ENCODE results near the gene FTCD. TPM values are rescaled to one million over a fixed set of nuclear protein-coding genes. Genes with fewer than 3 reads are reported as not detected.

Gene FTCD
- total RNA-seq, 1 donor from 2014 or later = 8.8 TPM

- peak overlapping the region; percentile 64 for H3K27ac Mint-ChIP-seq
- no peak overlapping the region for H3K4me3 Mint-ChIP-seq
- no peak for TF ChIP-seq CTCF (IDR thresholded peaks at IDR 0.05; ENCODE audit: unreplicated experiment)
- no peak for DNase-seq (ENCODE audit: low spot score in 2 of 2, unreplicated experiment in 2 of 2)
- peaks cover 3% of the 10 kb centered on the region for H3K36me3 Mint-ChIP-seq
- peaks cover 3% of the 10 kb centered on the region for H3K4me1 Mint-ChIP-seq
- peaks cover 21% of the 10 kb centered on the region for H3K9me3 Mint-ChIP-seq
- peaks cover 3% of the 10 kb centered on the region for H3K27me3 Mint-ChIP-seq (ENCODE audit: low read depth)
These were observed 62.3 kb downstream of the FTCD start for GRCh38 chr21:46092811-46093667.

GRCh38 chr21:46092026-46092764 lies 63.2 kb downstream of the FTCD start:
- Mint-ChIP-seq H3K4me1 (peaks cover 3% of the 10 kb centered on the region), H3K36me3 (peaks cover 3% of the 10 kb centered on the region), H3K9me3 (peaks cover 22% of the 10 kb centered on the region), H3K27me3 (ENCODE audit: low read depth) (peaks cover 3% of the 10 kb centered on the region), H3K27ac (peak overlapping the region; percentile 64), H3K4me3 (no peak overlapping the region)
- no peak for DNase-seq (ENCODE audit: low spot score in 2 of 2, unreplicated experiment in 2 of 2)
- TF ChIP-seq CTCF (IDR thresholded peaks at IDR 0.05; ENCODE audit: unreplicated experiment) = no peak

- H3K36me3 Mint-ChIP-seq = peaks cover 3% of the 10 kb centered on the region
- no peak for TF ChIP-seq CTCF (IDR thresholded peaks at IDR 0.05; ENCODE audit: unreplicated experiment)
- H3K4me1 Mint-ChIP-seq = no peaks in the 10 kb centered on the region
- no peak for DNase-seq (ENCODE audit: low spot score in 2 of 2, unreplicated experiment in 2 of 2)
- no peak overlapping the region for H3K4me3 Mint-ChIP-seq
- H3K27ac Mint-ChIP-seq = no peak overlapping the region
- no peaks in the 10 kb centered on the region for H3K27me3 Mint-ChIP-seq (ENCODE audit: low read depth)
- peaks cover 26% of the 10 kb centered on the region for H3K9me3 Mint-ChIP-seq
These were observed 63.8 kb downstream of the FTCD start for GRCh38 chr21:46091631-46092025.

DNA sequence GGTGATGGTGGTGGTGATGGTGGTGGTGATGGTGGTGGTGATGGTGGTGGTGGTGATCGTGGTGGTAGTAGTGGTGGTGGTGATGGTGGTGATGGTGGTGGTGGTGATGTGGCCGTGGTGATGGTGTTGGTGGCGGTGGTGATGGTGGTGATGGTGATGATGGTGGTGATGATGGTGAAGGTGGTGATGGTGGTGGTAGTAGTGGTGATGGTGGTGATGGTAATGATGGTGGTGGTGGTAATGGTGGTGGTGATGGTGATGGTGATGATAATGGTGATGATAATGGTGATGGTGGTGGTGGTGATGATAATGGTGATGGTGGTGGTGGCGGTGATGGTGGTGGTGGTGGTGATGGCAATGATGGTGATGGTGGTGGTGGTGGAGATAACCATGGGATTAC lies 64.3 kb downstream of the FTCD start:
- no peak for DNase-seq (ENCODE audit: low spot score in 2 of 2, unreplicated experiment in 2 of 2)
- Mint-ChIP-seq H3K9me3 (peaks cover 30% of the 10 kb centered on the region), H3K4me3 (no peak overlapping the region)

DNA sequence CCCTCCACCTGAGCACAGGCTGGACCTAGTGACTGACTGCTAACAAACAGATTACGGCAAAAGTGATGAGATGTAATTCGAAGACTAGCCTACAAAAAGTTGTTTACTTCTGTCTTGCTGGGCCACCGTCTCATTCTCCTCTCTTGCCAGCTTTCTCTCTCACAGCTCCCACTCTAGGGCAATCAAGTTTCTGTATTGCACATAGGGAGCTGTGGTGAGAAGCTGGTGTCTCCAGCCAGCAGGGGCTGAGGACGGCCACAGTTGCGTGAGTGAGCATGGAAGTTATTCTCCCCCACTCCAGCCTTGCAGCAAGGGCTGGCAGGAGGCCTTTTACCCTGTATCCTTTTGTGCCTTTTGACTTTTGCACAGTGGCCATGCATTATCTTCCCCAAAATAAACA lies 66.1 kb downstream of the FTCD start:
- Mint-ChIP-seq H3K9me3 (peaks cover 34% of the 10 kb centered on the region), H3K27me3 (ENCODE audit: low read depth) (no peaks in the 10 kb centered on the region), H3K4me3 (no peak overlapping the region), H3K36me3 (peaks cover 3% of the 10 kb centered on the region), H3K27ac (no peak overlapping the region), H3K4me1 (no peaks in the 10 kb centered on the region)
- DNase-seq (ENCODE audit: low spot score in 2 of 2, unreplicated experiment in 2 of 2) = no peak
- no peak for TF ChIP-seq CTCF (IDR thresholded peaks at IDR 0.05; ENCODE audit: unreplicated experiment)

More for the DNA sequence above, 64.3 kb downstream of the FTCD start:
- Mint-ChIP-seq H3K27me3 (ENCODE audit: low read depth) (no peaks in the 10 kb centered on the region), H3K4me1 (no peaks in the 10 kb centered on the region), H3K36me3 (peaks cover 3% of the 10 kb centered on the region), H3K27ac (no peak overlapping the region)
- TF ChIP-seq CTCF (IDR thresholded peaks at IDR 0.05; ENCODE audit: unreplicated experiment) = no peak
